Activated T-helper 1 cell treated with anti-CD3 and anti-CD28 coated beads, Interleukin-12 subunit alpha, Interleukin-12 subunit beta, Interleukin-2, Interleukin-4 antibody, amounts not matched to agents 30 ng/mL and 10 ng/mL and 1 ng/mL, durations not matched to agents 14 hours and 24 hours and 36 hours (primary cell): Measurements from ENCODE around the gene LCORL. TPM values are rescaled to one million over a fixed set of nuclear protein-coding genes. Genes with fewer than 3 reads are reported as not detected.

Source experiments
- DNase-seq: peaks from one replicate; pipeline ENCODE4 v3.0.0; 2021; ENCODE audit warnings: low spot score
- H3K27ac Mint-ChIP-seq: one replicate; pipeline ENCODE4 v1.8.0; 2021; ENCODE audit warnings: mild to moderate bottlenecking, mixed read lengths
- H3K27me3 Mint-ChIP-seq: one replicate; pipeline ENCODE4 v1.8.0; 2022; ENCODE audit warnings: mild to moderate bottlenecking, moderate library complexity, mixed read lengths; ENCODE audit not compliant: insufficient read depth
- H3K36me3 Mint-ChIP-seq: one replicate; pipeline ENCODE4 v1.8.0; 2021; ENCODE audit warnings: low read depth, mixed read lengths
- H3K4me1 Mint-ChIP-seq: one replicate; pipeline ENCODE4 v1.8.0; 2021; ENCODE audit warnings: low read depth, mixed read lengths
- H3K4me3 Mint-ChIP-seq: one replicate; pipeline ENCODE4 v1.8.0; 2021; ENCODE audit warnings: mild to moderate bottlenecking, moderate library complexity, mixed read lengths
- H3K9me3 Mint-ChIP-seq: one replicate; pipeline ENCODE4 v1.8.0; 2021; ENCODE audit warnings: mixed read lengths
- intact Hi-C: fragments of 100-400 bp; cut with micrococcal nuclease; formaldehyde crosslinking; loops from one replicate; pipeline ENCODE4 v1.15.1; 2024
- total RNA-seq: library from RNA; stranded (reverse); gene quantifications from 2 replicates; pipeline ENCODE4 v1.2.3, GENCODE V29; 2022

The LCORL gene
- total RNA-seq, 1 donor from 2014 or later = 8.7 TPM

- DNase-seq = no peak
- Mint-ChIP-seq H3K9me3 (peaks cover 4% of the 10 kb centered on the region), H3K36me3 (peaks cover 2% of the 10 kb centered on the region), H3K27me3 (no peaks in the 10 kb centered on the region), H3K4me1 (no peaks in the 10 kb centered on the region), H3K27ac (no peak overlapping the region), H3K4me3 (no peak overlapping the region)
- intact Hi-C loops = no loop called here
Measured at GRCh38 chr4:17956245-17956644, 65.3 kb downstream of the LCORL start.

GRCh38 chr4:17945303-17945702 is 76.3 kb downstream of the LCORL start:
- H3K27ac Mint-ChIP-seq = no peak overlapping the region
- H3K27me3 Mint-ChIP-seq = no peaks in the 10 kb centered on the region
- H3K4me3 Mint-ChIP-seq = no peak overlapping the region
- no peaks in the 10 kb centered on the region for H3K9me3 Mint-ChIP-seq
- no peaks in the 10 kb centered on the region for H3K36me3 Mint-ChIP-seq
- H3K4me1 Mint-ChIP-seq = no peaks in the 10 kb centered on the region
- no peak for DNase-seq
- intact Hi-C loops = no loop called here

GRCh38 chr4:17941731-17942130 is 79.8 kb downstream of the LCORL start:
- H3K4me1 Mint-ChIP-seq = no peaks in the 10 kb centered on the region
- H3K4me3 Mint-ChIP-seq = no peak overlapping the region
- no peaks in the 10 kb centered on the region for H3K9me3 Mint-ChIP-seq
- H3K27ac Mint-ChIP-seq = no peak overlapping the region
- no peaks in the 10 kb centered on the region for H3K27me3 Mint-ChIP-seq
- H3K36me3 Mint-ChIP-seq = peaks cover 2% of the 10 kb centered on the region
- intact Hi-C loops = no loop called here
- no peak for DNase-seq

GRCh38 chr4:17939054-17939453 is 82.5 kb downstream of the LCORL start:
- DNase-seq = no peak
- Mint-ChIP-seq H3K36me3 (peaks cover 2% of the 10 kb centered on the region), H3K4me1 (no peaks in the 10 kb centered on the region), H3K4me3 (no peak overlapping the region), H3K27me3 (no peaks in the 10 kb centered on the region), H3K9me3 (no peaks in the 10 kb centered on the region), H3K27ac (no peak overlapping the region)
- intact Hi-C loops = no loop called here

GRCh38 chr4:17934286-17934685 is 87.3 kb downstream of the LCORL start:
- DNase-seq = no peak
- Mint-ChIP-seq H3K27me3 (no peaks in the 10 kb centered on the region), H3K4me3 (no peak overlapping the region), H3K4me1 (no peaks in the 10 kb centered on the region), H3K27ac (no peak overlapping the region), H3K9me3 (peaks cover 14% of the 10 kb centered on the region), H3K36me3 (peaks cover 4% of the 10 kb centered on the region)
- intact Hi-C loops = loop anchor here (1.0 kb wide), 2 partner anchors 433 to 659 kb away; no protein-coding TSS in a partner anchor

GRCh38 chr4:17933126-17933525 is 88.4 kb downstream of the LCORL start:
- no peak overlapping the region for H3K4me3 Mint-ChIP-seq
- intact Hi-C loops = no loop called here
- no peaks in the 10 kb centered on the region for H3K27me3 Mint-ChIP-seq
- H3K27ac Mint-ChIP-seq = no peak overlapping the region
- no peaks in the 10 kb centered on the region for H3K4me1 Mint-ChIP-seq
- no peak for DNase-seq
- H3K36me3 Mint-ChIP-seq = peaks cover 1% of the 10 kb centered on the region
- peaks cover 14% of the 10 kb centered on the region for H3K9me3 Mint-ChIP-seq

- DNase-seq = no peak
- Mint-ChIP-seq H3K9me3 (peaks cover 19% of the 10 kb centered on the region), H3K4me3 (no peak overlapping the region), H3K27ac (no peak overlapping the region), H3K27me3 (no peaks in the 10 kb centered on the region), H3K4me1 (no peaks in the 10 kb centered on the region), H3K36me3 (peaks cover 1% of the 10 kb centered on the region)
- intact Hi-C loops = no loop called here
Measured at GRCh38 chr4:17932041-17932440, 89.5 kb downstream of the LCORL start.

- Mint-ChIP-seq H3K36me3 (peaks cover 1% of the 10 kb centered on the region), H3K4me3 (no peak overlapping the region), H3K4me1 (no peaks in the 10 kb centered on the region), H3K27me3 (no peaks in the 10 kb centered on the region), H3K27ac (no peak overlapping the region), H3K9me3 (peaks cover 19% of the 10 kb centered on the region)
- no peak for DNase-seq
- intact Hi-C loops = no loop called here
Measured at GRCh38 chr4:17930256-17930655, 91.3 kb downstream of the LCORL start.

GRCh38 chr4:17924189-17924588 is 97.4 kb downstream of the LCORL start:
- H3K27ac Mint-ChIP-seq = no peak overlapping the region
- no peaks in the 10 kb centered on the region for H3K36me3 Mint-ChIP-seq

GRCh38 chr4:17921451-17921850 is 100.1 kb downstream of the LCORL start:
- H3K27me3 Mint-ChIP-seq = no peaks in the 10 kb centered on the region

More at GRCh38 chr4:17924189-17924588, 97.4 kb downstream of the LCORL start:
- intact Hi-C loops = no loop called here
- Mint-ChIP-seq H3K27me3 (no peaks in the 10 kb centered on the region), H3K9me3 (peaks cover 5% of the 10 kb centered on the region), H3K4me3 (no peak overlapping the region), H3K4me1 (no peaks in the 10 kb centered on the region)
- DNase-seq = no peak

GRCh38 chr4:17920681-17921080 is 100.9 kb downstream of the LCORL start:
- Mint-ChIP-seq H3K36me3 (no peaks in the 10 kb centered on the region), H3K9me3 (peaks cover 3% of the 10 kb centered on the region), H3K27ac (no peak overlapping the region), H3K27me3 (no peaks in the 10 kb centered on the region), H3K4me3 (no peak overlapping the region), H3K4me1 (no peaks in the 10 kb centered on the region)
- intact Hi-C loops = no loop called here
- DNase-seq = no peak

More at GRCh38 chr4:17921451-17921850, 100.1 kb downstream of the LCORL start:
- Mint-ChIP-seq H3K9me3 (no peaks in the 10 kb centered on the region), H3K4me1 (no peaks in the 10 kb centered on the region), H3K27ac (no peak overlapping the region), H3K36me3 (no peaks in the 10 kb centered on the region), H3K4me3 (no peak overlapping the region)
- no peak for DNase-seq
- intact Hi-C loops = no loop called here

GRCh38 chr4:17915439-17915838 is 106.1 kb downstream of the LCORL start:
- intact Hi-C loops = no loop called here
- DNase-seq = no peak
- Mint-ChIP-seq H3K4me3 (no peak overlapping the region), H3K9me3 (peaks cover 3% of the 10 kb centered on the region), H3K27ac (no peak overlapping the region), H3K27me3 (no peaks in the 10 kb centered on the region), H3K36me3 (no peaks in the 10 kb centered on the region), H3K4me1 (no peaks in the 10 kb centered on the region)

- Mint-ChIP-seq H3K36me3 (no peaks in the 10 kb centered on the region), H3K4me3 (no peak overlapping the region), H3K9me3 (peaks cover 3% of the 10 kb centered on the region), H3K27ac (no peak overlapping the region), H3K4me1 (no peaks in the 10 kb centered on the region), H3K27me3 (no peaks in the 10 kb centered on the region)
- intact Hi-C loops = no loop called here
- no peak for DNase-seq
Measured at GRCh38 chr4:17912011-17912410, 109.5 kb downstream of the LCORL start.

GRCh38 chr4:17911608-17912007 is 109.9 kb downstream of the LCORL start:
- peaks cover 3% of the 10 kb centered on the region for H3K9me3 Mint-ChIP-seq
- no peaks in the 10 kb centered on the region for H3K4me1 Mint-ChIP-seq
- H3K27me3 Mint-ChIP-seq = no peaks in the 10 kb centered on the region
- intact Hi-C loops = no loop called here
- H3K36me3 Mint-ChIP-seq = no peaks in the 10 kb centered on the region
- no peak overlapping the region for H3K27ac Mint-ChIP-seq
- H3K4me3 Mint-ChIP-seq = no peak overlapping the region
- DNase-seq = no peak
